CD14-positive monocyte (primary cell): ENCODE data around the gene COL21A1. TPM values are rescaled to one million over a fixed set of nuclear protein-coding genes. Genes with fewer than 3 reads are reported as not detected.

ENCODE experiments used
- DNase-seq, 3 donors: peaks; one replicate each; pipeline ENCODE4 v3.0.0-alpha.2; 2011 to 2022
- H2AFZ ChIP-seq: 2 replicates; pipeline ENCODE4 v1.6.0; 2012; ENCODE audit warnings: mild to moderate bottlenecking, low read depth, low read length, inconsistent platforms; ENCODE audit not compliant: insufficient read depth, poor library complexity, severe bottlenecking
- H3K27ac ChIP-seq, 2 donors: 1 replicate in 1 of 2; 2 replicates in 1 of 2; pipeline ENCODE4 v1.5.1; 2012 to 2013; ENCODE audit warnings: low read length in 2 of 2, control low read depth in 1 of 2, inconsistent platforms in 1 of 2, low read depth in 1 of 2, mild to moderate bottlenecking in 1 of 2
- H3K27me3 ChIP-seq, 2 donors: one replicate each; pipeline versions ENCODE4 v1.6.0 to v1.6.1; 2011 to 2013; ENCODE audit warnings: low read length in 2 of 2; ENCODE audit not compliant: control insufficient read depth in 2 of 2, insufficient read depth in 2 of 2
- H3K36me3 ChIP-seq, 2 donors: replicated peaks in 1 of 2; 1 replicate in 1 of 2; 2 replicates in 1 of 2; pipeline versions ENCODE4 v1.5.1 to v1.6.1; 2012 to 2013; ENCODE audit warnings: low read length in 2 of 2, control low read depth in 1 of 2, inconsistent platforms in 1 of 2, mild to moderate bottlenecking in 1 of 2; ENCODE audit not compliant: insufficient read depth in 2 of 2, control insufficient read depth in 1 of 2
- H3K4me1 ChIP-seq, 2 donors: 1 replicate in 1 of 2; 2 replicates in 1 of 2; pipeline versions ENCODE4 v1.5.1 to v1.6.1; 2012 to 2013; ENCODE audit warnings: low read length in 2 of 2, control low read depth in 1 of 2, inconsistent platforms in 1 of 2, mild to moderate bottlenecking in 1 of 2, moderate library complexity in 1 of 2; ENCODE audit not compliant: insufficient read depth in 2 of 2, control insufficient read depth in 1 of 2
- H3K4me2 ChIP-seq: replicated peaks from 2 replicates; pipeline ENCODE3; 2012; ENCODE audit warnings: low read length, moderate library complexity, mild to moderate bottlenecking; ENCODE audit not compliant: poor library complexity, severe bottlenecking; ENCODE audit errors: extremely low read depth
- H3K4me3 ChIP-seq, 3 experiments: fragments of 200-600 bp in 1 of 3; sonication (generic) in 1 of 3; replicated peaks in 1 of 3; 1 replicate in 2 of 3; 2 replicates in 1 of 3; pipeline ENCODE4 v1.5.1; 2011 to 2013; ENCODE audit warnings: low read length in 3 of 3, mild to moderate bottlenecking in 3 of 3, control low read depth in 2 of 3, low read depth in 2 of 3, inconsistent platforms in 1 of 3, moderate library complexity in 1 of 3
- H3K79me2 ChIP-seq: 2 replicates; pipeline ENCODE4 v1.6.0; 2012; ENCODE audit warnings: mild to moderate bottlenecking, control low read depth, inconsistent platforms, low read length, moderate library complexity; ENCODE audit not compliant: insufficient read depth
- H3K9ac ChIP-seq: 2 replicates; pipeline ENCODE4 v1.6.0; 2017; ENCODE audit warnings: low read length, mild to moderate bottlenecking; ENCODE audit not compliant: insufficient read depth, poor library complexity, severe bottlenecking
- H3K9me3 ChIP-seq, 2 donors: replicated peaks in 1 of 2; 1 replicate in 1 of 2; 2 replicates in 1 of 2; pipeline versions ENCODE4 v1.5.1 to v1.6.1; 2012 to 2013; ENCODE audit warnings: low read length in 2 of 2, control low read depth in 1 of 2; ENCODE audit not compliant: control insufficient read depth in 1 of 2, insufficient read depth in 1 of 2
- H4K20me1 ChIP-seq: 2 replicates; pipeline ENCODE4 v1.6.0; 2012; ENCODE audit warnings: mild to moderate bottlenecking, low read length, control low read depth, moderate library complexity; ENCODE audit not compliant: insufficient read depth
- H3K27ac Mint-ChIP-seq, 7 donors: one replicate each; pipeline ENCODE4 v1.8.0; 2020; ENCODE audit warnings: mild to moderate bottlenecking in 7 of 7, mixed read lengths in 7 of 7, moderate library complexity in 6 of 7, inconsistent platforms in 2 of 7
- H3K27me3 Mint-ChIP-seq, 3 donors: one replicate each; pipeline ENCODE4 v1.8.0; 2021 to 2022; ENCODE audit warnings: low read depth in 3 of 3, mild to moderate bottlenecking in 3 of 3, mixed read lengths in 3 of 3, moderate library complexity in 3 of 3, inconsistent platforms in 1 of 3
- H3K36me3 Mint-ChIP-seq, 2 donors: one replicate each; pipeline ENCODE4 v1.8.0; 2020; ENCODE audit warnings: mixed read lengths in 2 of 2, inconsistent platforms in 1 of 2, mild to moderate bottlenecking in 1 of 2
- H3K4me1 Mint-ChIP-seq: one replicate; pipeline ENCODE4 v1.8.0; 2020; ENCODE audit warnings: mild to moderate bottlenecking, mixed read lengths
- H3K4me3 Mint-ChIP-seq, 2 donors: one replicate each; pipeline ENCODE4 v1.8.0; 2020; ENCODE audit warnings: mild to moderate bottlenecking in 2 of 2, mixed read lengths in 2 of 2, moderate library complexity in 1 of 2
- H3K9me3 Mint-ChIP-seq, 7 donors: one replicate each; pipeline ENCODE4 v1.8.0; 2020 to 2022; ENCODE audit warnings: mixed read lengths in 7 of 7, mild to moderate bottlenecking in 6 of 7, moderate library complexity in 6 of 7, inconsistent platforms in 2 of 7
- CTCF ChIP-seq: fragments of 200-600 bp; IDR thresholded peaks from one replicate; pipeline ENCODE4 v1.8.0; 2022; ENCODE audit warnings: antibody characterized with exemption, mild to moderate bottlenecking
- WGBS: methylation state at CpG from one replicate; pipeline ENCODE4 v1.1.5; 2013; ENCODE audit warnings: missing lambda C conversion rate; ENCODE audit not compliant: insufficient coverage; 5-methylcytosine and 5-hydroxymethylcytosine counted together
- intact Hi-C, 2 donors: fragments of 100-400 bp; cut with micrococcal nuclease; formaldehyde crosslinking; loops; one replicate each; pipeline versions ENCODE4 v1.15.0 to v1.15.1; 2023
- polyA plus RNA-seq, 3 donors: library from polyadenylated mRNA; depleted of rRNA in 1 of 3; unstranded in 2 of 3; stranded (reverse) in 1 of 3; fragments of 300-500 nt in 2 of 3; fragments of >200 nt in 1 of 3; fragmentation: Illumina TruSeq in 2 of 3; gene quantifications; 1 replicate in 2 of 3; 2 replicates in 1 of 3; pipeline ENCODE4 v1.2.3, GENCODE V29; 2012 to 2021

The COL21A1 gene
- polyA plus RNA-seq, 3 donors, result 0.03 TPM; not detected in 2

- Histone ChIP-seq H3K36me3 (no peaks in the 10 kb centered on the region), H3K27me3 (no peaks in the 10 kb centered on the region), H3K9ac (no peak overlapping the region), H3K27ac (no peak overlapping the region), H4K20me1 (no peaks in the 10 kb centered on the region), H2AFZ (no peak overlapping the region), H3K9me3 (peaks cover 0 to 4% of the 10 kb centered on the region in 2 donors), H3K4me3 (no peak overlapping the region), H3K4me1 (no peaks in the 10 kb centered on the region), H3K79me2 (no peaks in the 10 kb centered on the region), H3K4me2 (no peak overlapping the region)
- Mint-ChIP-seq H3K9me3 (peaks cover 10 to 24% (median 13%) of the 10 kb centered on the region in 7 donors), H3K27me3 (peaks cover 1 to 2% (median 2%) of the 10 kb centered on the region in 3 donors), H3K4me1 (no peaks in the 10 kb centered on the region), H3K27ac (no peak overlapping the region), H3K4me3 (no peak overlapping the region), H3K36me3 (no peaks in the 10 kb centered on the region)
- TF ChIP-seq CTCF, result no peak
- no peak for DNase-seq
- no CpG with 5 or more reads among the region's 2 CpGs for WGBS
- intact Hi-C loops, result no loop called here
These were observed 99.6 kb downstream of the COL21A1 start for GRCh38 chr6:56147766-56148165.

GRCh38 chr6:56146086-56146485 lies 101.3 kb downstream of the COL21A1 start:
- no peaks in the 10 kb centered on the region for H3K79me2 ChIP-seq
- Mint-ChIP-seq H3K4me1 (no peaks in the 10 kb centered on the region), H3K27me3 (peaks cover 1 to 2% (median 2%) of the 10 kb centered on the region in 3 donors), H3K27ac (no peak overlapping the region), H3K4me3 (no peak overlapping the region), H3K36me3 (no peaks in the 10 kb centered on the region), H3K9me3 (peaks cover 6 to 27% (median 10%) of the 10 kb centered on the region in 7 donors)
- H2AFZ ChIP-seq, result no peak overlapping the region
- H4K20me1 ChIP-seq, result no peaks in the 10 kb centered on the region
- WGBS, result no CpG with 5 or more reads among the region's 1 CpG
- no peak overlapping the region for H3K4me3 ChIP-seq
- no peak overlapping the region for H3K27ac ChIP-seq
- intact Hi-C loops, result no loop called here
- H3K9ac ChIP-seq, result no peak overlapping the region
- no peaks in the 10 kb centered on the region for H3K27me3 ChIP-seq
- no peak for TF ChIP-seq CTCF
- no peak for DNase-seq
- peaks cover 0 to 4% of the 10 kb centered on the region in 2 donors for H3K9me3 ChIP-seq
- H3K4me2 ChIP-seq, result no peak overlapping the region
- no peaks in the 10 kb centered on the region for H3K36me3 ChIP-seq
- no peaks in the 10 kb centered on the region for H3K4me1 ChIP-seq
